SK-N-SH (cell line): ENCODE measurements around the gene ZSWIM5. TPM values are rescaled to one million over a fixed set of nuclear protein-coding genes. Genes with fewer than 3 reads are reported as not detected.

Source experiments
- CTCF ChIA-PET: fragments of 300-600, 350-600 bp; formaldehyde crosslinking; extraction: SDS; loops from one replicate; lab custom pipeline; 2021; lab: Yijun Ruan, JAX
- POLR2A ChIA-PET: fragments of 350-600 bp; sonication (Branson Sonifier 250); formaldehyde crosslinking; extraction: SDS; loops from one replicate; lab custom pipeline; 2020; ENCODE audit warnings: antibody characterized with exemption, inconsistent platforms; lab: Yijun Ruan, JAX
- DNase-seq: peaks from one replicate; pipeline ENCODE4 v3.0.0; 2012
- H2AFZ ChIP-seq: fragments of 200-600 bp; sonication (generic); 2 replicates; pipeline ENCODE4 v1.8.1; 2016; ENCODE audit warnings: antibody characterized with exemption, mild to moderate bottlenecking, low read depth
- H3F3A ChIP-seq: fragments of 200-600 bp; sonication (generic); replicated peaks from 2 replicates; pipeline ENCODE3; 2016; ENCODE audit warnings: antibody characterized with exemption, mild to moderate bottlenecking; ENCODE audit not compliant: insufficient read depth
- H3K27ac ChIP-seq, 2 experiments: fragments of 200-500 bp in 1 of 2; fragments of 200-600 bp in 1 of 2; sonication (Bioruptor generic) in 1 of 2; sonication (generic), shearing (Covaris generic) in 1 of 2; 2 replicates each; pipeline versions ENCODE4 v1.5.1 to v1.6.1; 2014 to 2016; ENCODE audit warnings: low read depth in 2 of 2, inconsistent platforms in 1 of 2, low read length in 1 of 2, mild to moderate bottlenecking in 1 of 2, mixed read lengths in 1 of 2
- H3K27me3 ChIP-seq: fragments of 200-600 bp; sonication (generic), shearing (Covaris generic); 2 replicates; pipeline ENCODE4 v1.6.1; 2016; ENCODE audit warnings: mixed run types; ENCODE audit not compliant: insufficient read depth
- H3K36me3 ChIP-seq, 2 experiments: fragments of 200-500 bp in 1 of 2; fragments of 200-600 bp in 1 of 2; sonication (Bioruptor generic) in 1 of 2; sonication (generic) in 1 of 2; replicated peaks in 1 of 2; 2 replicates each; pipeline versions ENCODE3 to v1.5.1; 2014 to 2016; ENCODE audit warnings: low read length in 1 of 2, mild to moderate bottlenecking in 1 of 2; ENCODE audit not compliant: insufficient read depth in 2 of 2, control insufficient read depth in 1 of 2
- H3K4me1 ChIP-seq, 2 experiments: fragments of 200-500 bp in 1 of 2; fragments of 200-600 bp in 1 of 2; sonication (Bioruptor generic) in 1 of 2; sonication (generic), shearing (Covaris generic) in 1 of 2; 2 replicates each; pipeline versions ENCODE4 v1.5.1 to v1.6.1; 2014 to 2016; ENCODE audit warnings: low read depth in 1 of 2, low read length in 1 of 2, mixed run types in 1 of 2; ENCODE audit not compliant: insufficient read depth in 2 of 2, control insufficient read depth in 1 of 2
- H3K4me2 ChIP-seq: fragments of 200-600 bp; sonication (generic), shearing (Covaris generic); 2 replicates; pipeline ENCODE4 v1.6.1; 2017; ENCODE audit warnings: mixed run types
- H3K4me3 ChIP-seq, 2 experiments: fragments of 200-500 bp in 1 of 2; fragments of 200-600 bp in 1 of 2; sonication (Bioruptor generic) in 1 of 2; sonication (generic), shearing (Covaris generic) in 1 of 2; 2 replicates each; pipeline versions ENCODE4 v1.5.1 to v1.8.1; 2014 to 2016; ENCODE audit warnings: low read depth in 2 of 2, inconsistent platforms in 1 of 2, low read length in 1 of 2, mild to moderate bottlenecking in 1 of 2, mixed read lengths in 1 of 2, moderate library complexity in 1 of 2
- H3K79me2 ChIP-seq: fragments of 200-600 bp; sonication (generic); 2 replicates; pipeline ENCODE4 v1.8.1; 2017; ENCODE audit warnings: mild to moderate bottlenecking; ENCODE audit not compliant: insufficient read depth
- H3K9ac ChIP-seq: fragments of 200-600 bp; sonication (generic); 2 replicates; pipeline ENCODE4 v1.6.1; 2017; ENCODE audit warnings: mixed run types
- H3K9me2 ChIP-seq: fragments of 200-600 bp; sonication (generic); 2 replicates; pipeline ENCODE4 v1.6.1; 2017; ENCODE audit warnings: mixed run types
- H3K9me3 ChIP-seq: fragments of 200-600 bp; sonication (generic); 2 replicates; pipeline ENCODE4 v1.6.1; 2017; ENCODE audit warnings: mixed run types, mild to moderate bottlenecking, moderate library complexity
- H4K20me1 ChIP-seq: fragments of 200-600 bp; sonication (generic); 2 replicates; pipeline ENCODE4 v1.6.1; 2017; ENCODE audit warnings: mild to moderate bottlenecking, mixed run types; ENCODE audit not compliant: insufficient read depth
- CHD2 ChIP-seq: fragments of 150-350 bp; IDR thresholded peaks from 2 replicates; pipeline ENCODE4 v1.6.1; 2018; ENCODE audit warnings: low read length; ENCODE audit not compliant: partially characterized antibody
- CTCF ChIP-seq: fragments of 200-600 bp; sonication (generic); IDR thresholded peaks from 2 replicates; pipeline ENCODE4 v1.6.1; 2017; ENCODE audit warnings: antibody characterized with exemption, mild to moderate bottlenecking, moderate library complexity
- EP300 ChIP-seq, 2 experiments: IDR thresholded peaks; 2 replicates each; pipeline versions ENCODE4 v1.4.0 to v1.6.1; 2012; ENCODE audit warnings: borderline replicate concordance in 1 of 2, low read depth in 1 of 2, low read length in 1 of 2
- EZH2phosphoT487 ChIP-seq: fragments of 200-600 bp; sonication (generic); IDR thresholded peaks from 2 replicates; pipeline ENCODE4 v1.6.1; 2017; ENCODE audit warnings: low read depth, mixed run types, mild to moderate bottlenecking, antibody characterized with exemption, moderate library complexity, borderline replicate concordance
- FOSL2 ChIP-seq: IDR thresholded peaks from 2 replicates; pipeline ENCODE4 v1.4.0; 2012; ENCODE audit warnings: low read depth, mild to moderate bottlenecking, moderate library complexity, borderline replicate concordance
- FOXM1 ChIP-seq: IDR thresholded peaks from 2 replicates; pipeline ENCODE4 v1.4.0; 2012; ENCODE audit warnings: low read depth, mild to moderate bottlenecking
- GABPA ChIP-seq: IDR thresholded peaks from 2 replicates; pipeline ENCODE4 v1.4.0; 2012; ENCODE audit warnings: low read depth, mild to moderate bottlenecking
- GATA2 ChIP-seq: sonication (generic); formaldehyde crosslinking; IDR thresholded peaks from 2 replicates; pipeline ENCODE4 v1.5.0; 2020; ENCODE audit warnings: mild to moderate bottlenecking, missing genetic modification reagents
- IRF3 ChIP-seq: fragments of 150-350 bp; IDR thresholded peaks from 2 replicates; pipeline ENCODE4 v1.6.1; 2016; ENCODE audit warnings: mild to moderate bottlenecking, low read depth, low read length
- JUND ChIP-seq: IDR thresholded peaks from 2 replicates; pipeline ENCODE4 v1.4.0; 2012
- MEF2A ChIP-seq: IDR thresholded peaks from 2 replicates; pipeline ENCODE4 v1.4.0; 2012; ENCODE audit warnings: low read depth, borderline replicate concordance
- PBX3 ChIP-seq: IDR thresholded peaks from 2 replicates; pipeline ENCODE4; 2012
- POLR2AphosphoS5 ChIP-seq: IDR thresholded peaks from 2 replicates; pipeline ENCODE4 v1.6.1; 2012; ENCODE audit warnings: low read depth, low read length
- RAD21 ChIP-seq: IDR thresholded peaks from 2 replicates; pipeline ENCODE4 v1.6.1; 2012; ENCODE audit warnings: mild to moderate bottlenecking, low read length
- RCOR1 ChIP-seq: fragments of 150-350 bp; IDR thresholded peaks from 2 replicates; pipeline ENCODE4 v1.6.1; 2017; ENCODE audit warnings: antibody characterized with exemption, low read length
- REST ChIP-seq: IDR thresholded peaks from 2 replicates; pipeline ENCODE4 v1.6.1; 2012; ENCODE audit warnings: mild to moderate bottlenecking, low read depth, low read length, moderate library complexity
- SIN3A ChIP-seq: IDR thresholded peaks from 2 replicates; pipeline ENCODE4 v1.6.1; 2012; ENCODE audit warnings: low read depth, mild to moderate bottlenecking, low read length, moderate library complexity, borderline replicate concordance
- TAF1 ChIP-seq: IDR thresholded peaks from 2 replicates; pipeline ENCODE4 v1.6.1; 2012; ENCODE audit warnings: low read depth, mild to moderate bottlenecking, low read length, moderate library complexity, borderline replicate concordance
- TCF12 ChIP-seq: IDR thresholded peaks from 2 replicates; pipeline ENCODE4 v1.4.0; 2012
- TEAD4 ChIP-seq: IDR thresholded peaks from 2 replicates; pipeline ENCODE4 v1.4.0; 2012; ENCODE audit warnings: mild to moderate bottlenecking, borderline replicate concordance; ENCODE audit not compliant: insufficient read depth
- USF1 ChIP-seq: IDR thresholded peaks from 2 replicates; pipeline ENCODE4 v1.4.0; 2012; ENCODE audit warnings: low read depth, borderline replicate concordance
- USF2 ChIP-seq: fragments of 150-350 bp; IDR thresholded peaks from 2 replicates; pipeline ENCODE4 v1.6.1; 2017; ENCODE audit warnings: antibody characterized with exemption, low read length, low read depth, borderline replicate concordance
- ZBTB33 ChIP-seq: IDR thresholded peaks from 2 replicates; pipeline ENCODE4 v1.4.0; 2012; ENCODE audit warnings: low read depth, borderline replicate concordance
- polyA plus RNA-seq, 3 experiments: library from polyadenylated mRNA; depleted of rRNA; stranded (reverse); fragments of >200 nt; gene quantifications; 2 replicates each; pipeline ENCODE4 v1.2.3, GENCODE V29; 2012

Gene ZSWIM5
- polyA plus RNA-seq, 1 of the 3 experiments (the other 2 are of a cell fraction): 0.07 TPM

- Histone ChIP-seq H3K27ac (no peak overlapping the region), H3K4me2 (no peak overlapping the region), H3K4me3 (no peak overlapping the region), H3K79me2 (no peaks in the 10 kb centered on the region), H3K4me1 (no peaks in the 10 kb centered on the region), H4K20me1 (no peaks in the 10 kb centered on the region), H3F3A (no peaks in the 10 kb centered on the region), H3K9me2 (no peaks in the 10 kb centered on the region), H3K9ac (no peak overlapping the region), H2AFZ (no peak overlapping the region), H3K36me3 (no peaks in the 10 kb centered on the region), H3K9me3 (no peaks in the 10 kb centered on the region), H3K27me3 (no peaks in the 10 kb centered on the region)
- ChIA-PET POLR2A (no interaction called here), CTCF (no interaction called here)
- peak; percentile 15 for DNase-seq
- no peak for TF ChIP-seq USF2
- no peak for TF ChIP-seq USF1
- no peak for TF ChIP-seq FOXM1
- no peak for TF ChIP-seq MEF2A
- TF ChIP-seq GATA2 (CRISPR knock-in tag): no peak
- no peak for TF ChIP-seq GABPA
- TF ChIP-seq IRF3: no peak
- no peak for TF ChIP-seq CTCF
- no peak for TF ChIP-seq EZH2phosphoT487
- no peak for TF ChIP-seq RCOR1
- no peak for TF ChIP-seq TEAD4
- TF ChIP-seq SIN3A: no peak
- TF ChIP-seq PBX3: no peak
- no peak for TF ChIP-seq RAD21
- TF ChIP-seq REST: no peak
- TF ChIP-seq POLR2AphosphoS5: no peak
- TF ChIP-seq ZBTB33: no peak
- TF ChIP-seq TCF12: peak; percentile 54; the same call in 1 of the 2 replicates
- no peak for TF ChIP-seq CHD2
- TF ChIP-seq FOSL2: peak; percentile 42; the same call in 1 of the 2 replicates
- TF ChIP-seq TAF1: no peak
- TF ChIP-seq JUND: peak; percentile 37; the same call in 1 of the 2 replicates
- no peak for TF ChIP-seq EP300 (IDR thresholded peaks at IDR 0.05; ENCODE audit: borderline replicate concordance in 1 of 2, low read depth in 1 of 2, low read length in 1 of 2)
Measured at GRCh38 chr1:45037456-45037855, 168.9 kb downstream of the ZSWIM5 start.
